OCI-LY7 (cell line): Measurements from ENCODE around the gene USH2A. TPM values are rescaled to one million over a fixed set of nuclear protein-coding genes. Genes with fewer than 3 reads are reported as not detected.

Source experiments
- BruUV-seq: library from RNA; stranded (reverse); fragments of 400-500 nt; replicated peaks from 2 replicates; lab custom pipeline; 2021; lab: Mats Ljungman, UMichigan
- CTCF ChIA-PET: fragments of 300-600 bp; sonication (Branson Sonifier 250); formaldehyde crosslinking; loops from one replicate; lab custom pipeline; 2022; ENCODE audit warnings: antibody characterized with exemption; ENCODE audit not compliant: unreplicated experiment; lab: Charles Lee
- POLR2A ChIA-PET: fragments of 300-600 bp; sonication (Branson Sonifier 250); formaldehyde crosslinking; loops from one replicate; lab custom pipeline; 2022; ENCODE audit warnings: antibody characterized with exemption; lab: Charles Lee
- DNase-seq: peaks from one replicate; pipeline ENCODE4 v3.0.0-alpha.2; 2015; ENCODE audit warnings: low spot score
- H2AFZ ChIP-seq: fragments of 200-600 bp; sonication (generic), shearing (Covaris generic); 2 replicates; pipeline ENCODE4 v1.6.1; 2014; ENCODE audit warnings: mild to moderate bottlenecking, antibody characterized with exemption, low read length, moderate library complexity
- H3K27ac ChIP-seq: fragments of 200-600 bp; sonication (generic); 2 replicates; pipeline ENCODE4 v1.5.1; 2014; ENCODE audit warnings: mixed run types, low read depth, mild to moderate bottlenecking, moderate library complexity, low read length, inconsistent platforms; ENCODE audit not compliant: poor library complexity, severe bottlenecking
- H3K36me3 ChIP-seq: fragments of 200-600 bp; sonication (generic); 2 replicates; pipeline ENCODE4 v1.6.1; 2014; ENCODE audit warnings: mild to moderate bottlenecking, antibody characterized with exemption, low read length, moderate library complexity, mixed read lengths; ENCODE audit not compliant: insufficient read depth
- H3K4me1 ChIP-seq: fragments of 200-600 bp; sonication (generic); 2 replicates; pipeline ENCODE4 v1.5.1; 2014; ENCODE audit warnings: mild to moderate bottlenecking, low read length; ENCODE audit not compliant: insufficient read depth, poor library complexity, severe bottlenecking
- H3K4me2 ChIP-seq: fragments of 200-600 bp; sonication (generic); 2 replicates; pipeline ENCODE4 v1.6.1; 2014; ENCODE audit warnings: mild to moderate bottlenecking, low read length
- H3K4me3 ChIP-seq: fragments of 200-600 bp; sonication (generic); 2 replicates; pipeline ENCODE4 v1.5.1; 2014; ENCODE audit warnings: mild to moderate bottlenecking, low read depth, low read length; ENCODE audit not compliant: poor library complexity, severe bottlenecking
- H3K79me2 ChIP-seq: fragments of 200-600 bp; sonication (generic); 2 replicates; pipeline ENCODE4 v1.6.1; 2016; ENCODE audit warnings: low read depth, mild to moderate bottlenecking, low read length, moderate library complexity, mixed read lengths; ENCODE audit not compliant: insufficient read depth
- H3K9me2 ChIP-seq: fragments of 200-600 bp; sonication (generic); 2 replicates; pipeline ENCODE4 v1.6.1; 2016; ENCODE audit warnings: mild to moderate bottlenecking, low read length, mixed read lengths; ENCODE audit not compliant: insufficient read depth
- H3K9me3 ChIP-seq: fragments of 200-600 bp; sonication (generic); 2 replicates; pipeline ENCODE4 v1.6.1; 2014; ENCODE audit warnings: mild to moderate bottlenecking, mixed run types, low read length, mixed read lengths
- H4K20me1 ChIP-seq: fragments of 200-600 bp; sonication (generic); 2 replicates; pipeline ENCODE4 v1.6.1; 2014; ENCODE audit warnings: mild to moderate bottlenecking, antibody characterized with exemption, low read length, moderate library complexity, mixed read lengths; ENCODE audit not compliant: insufficient read depth
- CTCF ChIP-seq: fragments of 200-600 bp; sonication (generic); conservative IDR thresholded peaks from 2 replicates; pipeline ENCODE4 v1.5.1; 2014; ENCODE audit warnings: mild to moderate bottlenecking, antibody characterized with exemption, low read length, moderate library complexity, mixed read lengths
- EZH2phosphoT487 ChIP-seq: fragments of 200-600 bp; sonication (generic); IDR thresholded peaks from 2 replicates; pipeline ENCODE4 v1.6.1; 2018; ENCODE audit warnings: low read depth, borderline replicate concordance, mild to moderate bottlenecking, mixed run types, antibody characterized with exemption, low read length, moderate library complexity, mixed read lengths
- intact Hi-C: fragments of 100-400 bp; cut with micrococcal nuclease; formaldehyde crosslinking; loops from one replicate; pipeline ENCODE4 v1.10.0; 2022; ENCODE audit not compliant: unreplicated experiment
- total RNA-seq, 2 experiments: library from RNA; depleted of rRNA in 1 of 2; stranded (reverse); fragments of >200 nt in 1 of 2; shearing (Covaris generic) in 1 of 2; gene quantifications; 2 replicates each; pipeline ENCODE4 v1.2.3, GENCODE V29; 2014 to 2022

Gene USH2A
- total RNA-seq, 2 experiments from 2014 or later, result not detected

- Histone ChIP-seq H3K9me2 (no peaks in the 10 kb centered on the region), H3K79me2 (no peaks in the 10 kb centered on the region), H3K4me3 (no peak overlapping the region), H3K4me2 (no peak overlapping the region), H2AFZ (no peak overlapping the region), H3K27ac (no peak overlapping the region), H3K36me3 (no peaks in the 10 kb centered on the region), H4K20me1 (no peaks in the 10 kb centered on the region), H3K4me1 (no peaks in the 10 kb centered on the region), H3K9me3 (no peaks in the 10 kb centered on the region)
- ChIA-PET CTCF (no interaction called here), POLR2A (no interaction called here)
- no TSS peak for BruUV-seq
- DNase-seq, result no peak
- intact Hi-C loops, result no loop called here
- TF ChIP-seq EZH2phosphoT487 (no peak), CTCF (no peak)
These were observed 527.4 kb downstream of the USH2A start for GRCh38 chr1:215895893-215896292.

- no TSS peak for BruUV-seq
- no peak overlapping the region for H3K4me2 ChIP-seq
- H3K4me3 ChIP-seq, result no peak overlapping the region
- no peaks in the 10 kb centered on the region for H3K9me3 ChIP-seq
- POLR2A ChIA-PET, result no interaction called here
- H3K36me3 ChIP-seq, result no peaks in the 10 kb centered on the region
- intact Hi-C loops, result no loop called here
- H3K27ac ChIP-seq, result no peak overlapping the region
- CTCF ChIA-PET, result no interaction called here
- H2AFZ ChIP-seq, result no peak overlapping the region
- no peaks in the 10 kb centered on the region for H3K4me1 ChIP-seq
- H3K79me2 ChIP-seq, result no peaks in the 10 kb centered on the region
- H4K20me1 ChIP-seq, result no peaks in the 10 kb centered on the region
- DNase-seq, result no peak
- no peaks in the 10 kb centered on the region for H3K9me2 ChIP-seq
- TF ChIP-seq EZH2phosphoT487 (no peak), CTCF (no peak)
These were observed 528.0 kb downstream of the USH2A start for GRCh38 chr1:215895276-215895675.

GRCh38 chr1:215894617-215895016, 528.6 kb downstream of the USH2A start:
- no peaks in the 10 kb centered on the region for H3K9me2 ChIP-seq
- POLR2A ChIA-PET, result no interaction called here
- H2AFZ ChIP-seq, result no peak overlapping the region
- intact Hi-C loops, result no loop called here
- H3K36me3 ChIP-seq, result no peaks in the 10 kb centered on the region
- H4K20me1 ChIP-seq, result no peaks in the 10 kb centered on the region
- BruUV-seq, result no TSS peak
- H3K9me3 ChIP-seq, result no peaks in the 10 kb centered on the region
- H3K27ac ChIP-seq, result no peak overlapping the region
- no peak for DNase-seq
- no peaks in the 10 kb centered on the region for H3K79me2 ChIP-seq
- no peak for TF ChIP-seq EZH2phosphoT487
- no peak for TF ChIP-seq CTCF
- H3K4me3 ChIP-seq, result no peak overlapping the region
- H3K4me1 ChIP-seq, result no peaks in the 10 kb centered on the region
- H3K4me2 ChIP-seq, result no peak overlapping the region
- CTCF ChIA-PET, result no interaction called here
